NCI-H2196 (cell line): Measurements from ENCODE around the gene CHRNA7.
"Not testable (repeated sequence)": the region's sequence is repeated elsewhere in the genome, so short reads cannot be mapped to it uniquely, and the experiment has no call there.

Source experiments
- DNase-seq: peaks from one replicate; lab custom pipeline; 2025; ENCODE audit not compliant: unreplicated experiment; lab: John Stamatoyannopoulos, UW

CHRNA7 gene

DNA sequence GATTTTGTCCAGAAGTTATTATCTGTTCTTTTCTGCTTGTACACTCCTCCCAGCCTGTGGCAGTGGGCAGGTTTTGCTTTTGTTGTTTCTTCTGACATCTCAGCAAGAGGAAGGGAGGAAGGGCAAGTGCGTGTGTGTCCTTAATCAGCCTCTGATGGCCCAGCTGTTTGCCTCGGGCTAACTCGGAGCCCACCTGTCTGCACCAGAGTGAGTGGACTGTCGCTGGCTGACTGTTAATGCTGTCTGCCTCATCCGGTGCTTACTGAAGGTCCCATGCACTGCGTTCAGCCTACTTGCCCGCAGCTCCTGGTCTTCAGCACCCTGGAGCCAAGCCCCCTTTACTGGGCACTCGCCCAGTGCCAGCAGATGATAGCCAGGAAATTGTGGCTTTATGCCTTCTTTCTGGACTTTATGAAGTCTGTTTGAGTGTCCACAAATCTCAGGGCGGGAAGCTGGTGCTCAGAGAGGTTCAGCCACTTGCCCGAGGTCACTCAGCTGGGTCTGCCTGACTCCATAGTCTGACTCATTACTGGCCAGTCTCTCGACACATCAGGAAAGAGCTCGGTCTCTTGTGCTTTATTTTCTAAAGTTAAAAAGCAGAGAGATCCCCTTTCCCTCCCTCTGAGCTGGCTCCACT is 89.5 kb downstream of the CHRNA7 start:
- no peak for DNase-seq

DNA sequence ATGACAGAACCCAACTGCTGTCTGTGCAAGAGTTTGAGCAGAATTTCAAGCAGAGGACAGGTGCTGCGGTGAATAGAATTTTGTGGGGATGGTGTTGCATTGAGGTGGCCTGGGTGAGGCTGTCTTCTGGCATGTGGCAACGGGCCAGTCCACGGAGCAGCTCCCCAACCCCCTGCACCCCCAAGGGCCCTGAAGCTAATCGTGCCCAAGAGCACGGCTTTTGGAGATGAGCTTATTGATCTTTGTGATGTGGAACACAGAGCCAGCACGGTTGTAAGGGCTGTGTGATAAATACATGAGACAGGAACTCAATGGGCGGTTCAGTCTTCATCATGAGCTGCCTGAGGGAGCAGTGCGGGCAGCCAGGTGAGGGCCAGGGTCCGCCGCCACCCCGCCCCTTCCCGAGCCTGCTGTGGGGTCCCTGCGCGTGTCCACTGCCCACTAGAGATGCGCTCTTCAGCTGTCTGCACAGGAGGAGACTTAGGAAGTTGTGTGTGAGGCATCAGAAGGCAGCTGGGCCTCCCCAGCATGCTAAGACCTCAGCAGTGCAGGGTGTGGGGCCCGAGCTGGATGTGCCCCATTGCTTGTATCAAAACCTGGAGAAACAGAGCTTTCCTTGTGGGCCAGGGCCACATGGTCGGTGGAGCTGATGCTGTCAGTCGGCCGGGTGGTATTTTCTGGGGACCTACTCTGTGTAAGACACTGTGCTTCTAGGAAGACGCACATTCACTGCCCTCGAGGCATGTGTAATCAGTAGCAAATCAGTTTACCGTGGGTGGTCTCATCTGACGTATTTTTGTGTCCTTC is 90.5 kb downstream of the CHRNA7 start:
- DNase-seq: no peak

DNA sequence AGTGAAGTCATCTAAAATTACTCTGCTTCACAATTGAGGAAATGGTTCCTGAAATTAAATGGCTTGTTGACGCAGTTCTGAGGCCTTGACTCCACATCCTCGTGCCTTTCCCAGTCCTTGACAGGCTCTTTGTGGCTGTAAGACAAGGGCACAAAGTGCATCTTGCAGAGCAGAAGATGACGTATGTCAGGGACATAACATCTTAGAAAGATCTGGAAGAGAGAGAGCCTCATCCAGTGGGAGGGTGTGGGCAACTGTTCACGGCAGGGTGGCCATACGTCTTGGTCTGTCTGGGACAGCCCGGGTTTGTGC is 91.0 kb downstream of the CHRNA7 start:
- DNase-seq: no peak

DNA sequence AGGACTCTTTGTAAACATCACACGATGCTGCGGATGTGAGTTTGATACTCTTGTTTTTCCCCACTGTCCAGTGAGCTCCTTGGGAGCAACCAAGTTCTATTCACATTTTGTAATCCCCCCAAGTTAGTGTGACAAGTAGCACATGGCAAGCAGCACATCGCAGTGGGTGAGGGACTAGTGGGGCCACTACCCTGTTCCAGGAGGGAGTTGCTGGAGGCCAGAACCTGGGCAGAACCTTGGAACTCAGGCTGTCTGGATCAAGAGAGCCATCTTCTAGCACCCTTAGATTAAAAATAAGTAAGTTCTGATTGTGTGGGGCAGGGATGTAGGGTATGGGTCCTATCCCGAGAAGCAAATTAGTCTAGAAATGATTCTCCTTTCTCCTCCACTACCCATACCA is 91.7 kb downstream of the CHRNA7 start:
- DNase-seq: no peak

DNA sequence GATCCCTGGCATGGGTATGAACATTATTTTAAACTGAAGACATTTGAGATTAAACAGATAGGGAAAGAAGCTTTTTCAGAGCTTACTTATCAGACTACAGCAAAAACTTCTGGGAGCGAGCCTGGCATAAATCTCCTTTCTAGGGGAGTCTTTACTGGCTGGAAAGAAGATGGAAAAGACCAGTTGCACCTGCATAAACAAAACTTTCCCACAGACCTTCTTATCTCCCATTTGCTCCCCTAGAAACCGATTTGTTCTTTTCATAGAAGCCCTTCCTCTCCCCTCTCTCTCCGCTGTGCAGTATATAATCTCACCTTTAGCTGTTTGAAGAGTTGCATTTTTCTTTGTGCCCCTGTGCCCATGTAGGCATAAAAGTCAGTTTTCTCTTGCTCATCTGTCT is 93.2 kb downstream of the CHRNA7 start:
- no peak for DNase-seq

DNA sequence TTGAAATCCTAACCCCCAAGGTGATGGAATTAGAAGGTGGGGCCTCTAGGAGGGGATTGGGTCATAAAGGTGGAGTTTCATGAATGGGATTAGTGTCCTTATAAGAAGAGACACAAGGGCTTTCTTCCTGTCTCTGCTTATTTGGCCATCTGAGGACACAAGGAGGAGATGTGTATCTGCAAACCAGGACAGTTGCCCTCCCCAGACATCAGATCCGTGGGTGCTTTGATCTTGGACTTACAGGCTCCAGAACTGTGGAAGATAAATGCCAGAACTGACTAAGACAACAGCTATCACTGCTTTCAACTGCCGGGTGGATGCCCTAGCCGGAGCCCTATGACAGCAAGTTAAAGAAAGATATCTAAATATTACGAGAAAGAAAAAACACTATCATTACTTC is 94.4 kb downstream of the CHRNA7 start:
- no peak for DNase-seq

DNA sequence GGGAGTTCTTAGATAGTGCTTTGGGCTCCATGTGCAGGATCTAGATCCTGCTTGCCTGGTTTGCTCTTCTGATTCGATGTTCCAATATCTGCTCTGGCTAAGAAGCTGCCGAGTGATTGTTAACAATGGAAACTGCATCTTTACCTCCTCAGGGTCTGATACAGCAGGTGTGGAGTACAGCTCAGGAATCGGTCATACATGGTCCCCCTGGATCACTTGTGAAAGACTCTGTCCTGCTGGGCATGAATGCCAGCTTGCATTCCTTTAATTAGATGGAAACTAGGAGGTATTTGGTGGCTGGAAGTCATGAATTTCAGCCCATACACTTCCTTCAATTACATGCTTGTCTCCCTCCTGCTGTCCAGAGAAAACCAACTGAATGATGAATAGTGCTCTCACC is 95.3 kb downstream of the CHRNA7 start:
- no peak for DNase-seq

DNA sequence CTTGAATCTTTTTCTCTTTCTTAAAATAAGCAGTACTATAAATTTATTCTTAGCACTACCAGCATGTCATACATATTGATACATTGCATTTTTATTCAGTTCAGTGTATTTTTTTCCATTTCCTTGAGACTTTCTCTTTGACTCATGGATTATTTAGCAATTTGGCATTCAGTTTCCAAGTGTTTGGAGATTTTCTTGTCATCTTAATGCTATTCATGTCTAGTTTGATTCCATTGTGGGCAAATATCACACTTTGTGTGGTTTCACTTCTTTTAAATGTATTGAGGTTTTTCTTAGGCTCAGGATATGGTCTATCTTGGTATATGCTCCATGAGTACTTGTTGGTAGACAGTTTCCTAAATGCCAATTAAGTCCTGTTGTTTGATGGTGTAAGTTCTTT is 99.5 kb downstream of the CHRNA7 start:
- no peak for DNase-seq

DNA sequence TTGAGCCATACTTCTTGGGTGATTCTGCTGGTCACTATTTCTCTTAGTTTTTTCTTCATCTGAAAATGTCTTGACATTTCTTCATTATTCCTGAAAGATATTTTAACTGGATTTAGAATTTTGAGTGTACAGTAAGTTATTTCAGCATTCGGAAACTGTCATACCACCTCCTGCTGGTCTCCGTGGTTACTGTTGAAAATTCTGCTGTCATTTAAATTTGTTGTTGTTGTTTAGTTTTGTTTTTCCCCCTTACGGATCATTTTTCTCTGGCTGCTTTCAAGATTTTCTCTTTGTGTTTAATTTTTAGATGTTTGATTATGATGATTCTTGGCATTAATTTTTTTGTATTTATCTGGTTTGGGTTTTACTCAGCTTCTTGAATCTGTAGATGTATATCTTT is 100.5 kb downstream of the CHRNA7 start:
- no peak for DNase-seq

DNA sequence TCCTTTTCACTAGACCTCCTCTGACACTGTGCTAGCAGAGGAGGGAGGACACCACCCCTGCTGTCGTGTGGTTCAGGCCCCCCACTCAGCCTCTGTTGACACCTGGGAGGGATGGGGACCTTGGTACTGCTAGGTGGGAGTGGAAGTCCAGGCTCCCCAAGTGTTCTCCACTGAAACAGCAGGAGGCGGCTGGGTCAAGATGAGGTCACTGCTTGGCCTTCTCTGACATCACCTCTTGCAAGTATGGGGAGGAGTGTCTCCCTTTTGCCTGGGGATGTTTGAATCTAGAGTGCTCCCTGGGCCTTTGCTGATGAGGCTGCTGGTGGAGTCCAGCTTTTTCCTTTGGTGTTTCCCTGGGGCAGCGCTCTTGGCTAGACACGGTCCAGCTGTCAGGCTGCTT is 101.5 kb downstream of the CHRNA7 start:
- no peak for DNase-seq

DNA sequence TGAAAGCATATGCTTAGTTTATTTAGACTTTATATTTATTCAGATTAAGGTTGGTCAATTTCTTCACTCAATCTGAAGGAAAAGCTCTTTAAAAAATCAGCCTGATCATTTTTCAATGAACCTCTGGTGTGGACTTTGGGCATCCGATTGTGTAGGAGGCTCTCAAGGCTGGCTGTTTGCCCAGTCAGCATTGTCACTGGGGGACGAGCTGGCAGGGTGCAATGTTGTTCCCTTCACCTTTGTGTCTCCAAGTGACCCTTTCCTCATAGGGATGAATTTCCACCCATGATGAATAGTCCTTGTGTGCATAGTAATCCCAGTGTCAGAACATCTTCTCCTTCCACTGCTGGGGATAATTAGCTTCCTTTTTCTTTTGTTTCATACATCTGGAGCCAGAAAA is 102.5 kb downstream of the CHRNA7 start:
- no peak for DNase-seq

DNA sequence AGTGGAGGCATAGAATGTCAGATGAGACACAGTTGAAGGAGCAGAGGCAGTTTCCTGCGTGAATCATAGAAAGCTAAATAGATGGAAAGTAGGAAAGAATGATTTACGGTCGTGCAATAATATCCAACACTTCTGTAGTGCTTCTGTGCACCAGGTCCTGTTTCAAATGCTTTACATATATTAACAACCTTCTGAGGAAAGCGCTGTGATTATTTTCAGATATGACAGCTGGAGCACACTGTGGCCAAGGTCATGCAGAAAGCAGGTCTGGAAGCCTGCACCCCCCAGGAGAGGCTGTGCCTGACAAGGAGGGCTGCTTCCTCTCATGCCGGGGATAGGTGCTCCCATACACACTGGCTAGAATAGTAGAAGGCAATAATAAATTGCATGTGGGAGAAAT is 104.5 kb downstream of the CHRNA7 start:
- DNase-seq: no peak

DNA sequence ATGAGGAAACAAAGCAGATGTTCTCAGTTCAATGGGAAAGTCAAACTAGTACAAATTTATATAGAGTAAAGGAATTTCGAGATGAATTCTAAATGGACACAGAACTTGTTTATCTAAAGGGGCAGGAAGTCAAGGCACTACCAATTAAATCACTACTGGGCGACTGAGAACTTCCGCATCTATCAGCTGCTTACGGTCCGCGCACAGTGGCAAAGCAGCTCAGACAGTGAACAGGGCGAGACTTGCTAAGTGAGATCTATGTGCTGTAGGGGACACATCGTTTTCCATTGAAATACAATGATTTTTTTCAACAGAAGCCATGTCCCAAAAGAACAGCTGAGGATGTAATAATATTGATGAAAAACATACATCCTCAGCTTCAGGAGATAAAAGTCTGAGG is 105.0 kb downstream of the CHRNA7 start:
- no peak for DNase-seq

DNA sequence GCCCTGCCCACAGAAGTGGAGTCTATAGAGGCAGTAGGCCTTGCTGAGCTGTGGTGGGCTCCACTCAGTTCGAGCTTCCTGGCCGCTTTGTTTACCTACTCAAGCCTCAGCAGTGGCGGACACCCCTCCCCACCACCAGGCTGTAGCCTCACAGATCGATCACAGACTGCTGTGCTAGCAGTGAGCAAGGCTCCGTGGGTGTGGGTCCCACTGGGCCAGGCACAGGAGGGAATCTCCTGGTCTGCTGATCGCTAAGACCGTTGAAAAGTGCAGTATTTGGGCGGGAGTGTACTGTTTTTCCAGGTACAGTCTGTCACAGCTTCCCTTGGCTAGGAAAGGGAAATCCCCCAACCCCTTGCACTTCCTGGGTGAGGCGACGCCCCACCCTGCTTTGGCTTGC is 115.2 kb downstream of the CHRNA7 start:
- not testable (repeated sequence) for DNase-seq

DNA sequence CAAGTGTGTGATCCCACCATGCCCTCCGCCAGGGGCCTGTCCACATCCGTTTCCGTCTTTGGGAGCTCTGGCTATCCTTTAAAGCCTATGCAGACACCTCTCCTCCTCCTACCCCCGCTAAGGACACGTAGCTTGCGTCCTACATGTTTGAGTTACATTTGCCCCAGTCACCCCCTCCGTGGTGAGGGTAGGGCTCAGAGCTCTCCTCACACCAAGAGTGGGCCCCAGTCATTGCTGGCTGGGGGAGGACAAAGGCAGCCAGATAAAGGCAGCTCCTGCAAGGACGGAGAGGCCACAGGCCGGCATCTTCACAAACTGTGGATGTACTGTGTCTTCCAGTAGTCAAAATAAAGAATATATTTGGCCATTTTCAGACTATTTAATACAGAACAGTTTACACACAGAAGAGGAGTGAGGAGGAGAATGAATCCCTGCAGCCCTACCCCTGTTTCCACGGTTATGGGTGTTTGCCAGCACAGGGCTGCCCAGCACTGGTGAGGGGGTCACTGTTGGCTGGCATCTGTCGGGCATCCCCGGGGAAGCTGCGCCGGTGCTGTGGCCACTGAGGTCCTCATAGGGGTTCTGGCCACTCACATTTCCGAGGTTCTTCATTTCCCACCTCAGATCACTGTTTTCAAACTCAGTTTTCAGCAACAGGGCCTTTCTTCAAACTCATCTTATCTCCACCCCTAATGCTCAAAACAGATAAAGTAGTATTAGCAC is 118.7 kb downstream of the CHRNA7 start:
- DNase-seq: no peak

DNA sequence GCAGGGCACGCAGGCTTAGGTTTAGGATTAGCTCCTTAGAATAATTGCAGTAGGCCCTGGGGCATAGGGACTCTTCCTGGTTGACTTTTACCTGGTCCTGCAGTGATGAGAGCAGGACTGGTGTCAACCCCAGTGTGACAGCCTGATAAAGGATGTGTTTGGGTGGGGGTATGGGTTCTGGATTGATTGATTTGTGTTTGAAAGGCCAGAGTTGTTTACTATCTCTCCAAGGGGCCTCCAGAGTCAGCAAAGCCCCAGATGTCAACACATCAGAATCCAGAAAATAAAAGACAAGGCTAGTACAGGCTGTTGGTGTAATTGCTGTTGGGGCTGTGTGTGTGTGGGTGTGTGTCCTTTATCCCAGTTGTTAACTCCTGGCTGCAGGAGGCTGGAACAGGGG is 122.3 kb downstream of the CHRNA7 start:
- DNase-seq: no peak

DNA sequence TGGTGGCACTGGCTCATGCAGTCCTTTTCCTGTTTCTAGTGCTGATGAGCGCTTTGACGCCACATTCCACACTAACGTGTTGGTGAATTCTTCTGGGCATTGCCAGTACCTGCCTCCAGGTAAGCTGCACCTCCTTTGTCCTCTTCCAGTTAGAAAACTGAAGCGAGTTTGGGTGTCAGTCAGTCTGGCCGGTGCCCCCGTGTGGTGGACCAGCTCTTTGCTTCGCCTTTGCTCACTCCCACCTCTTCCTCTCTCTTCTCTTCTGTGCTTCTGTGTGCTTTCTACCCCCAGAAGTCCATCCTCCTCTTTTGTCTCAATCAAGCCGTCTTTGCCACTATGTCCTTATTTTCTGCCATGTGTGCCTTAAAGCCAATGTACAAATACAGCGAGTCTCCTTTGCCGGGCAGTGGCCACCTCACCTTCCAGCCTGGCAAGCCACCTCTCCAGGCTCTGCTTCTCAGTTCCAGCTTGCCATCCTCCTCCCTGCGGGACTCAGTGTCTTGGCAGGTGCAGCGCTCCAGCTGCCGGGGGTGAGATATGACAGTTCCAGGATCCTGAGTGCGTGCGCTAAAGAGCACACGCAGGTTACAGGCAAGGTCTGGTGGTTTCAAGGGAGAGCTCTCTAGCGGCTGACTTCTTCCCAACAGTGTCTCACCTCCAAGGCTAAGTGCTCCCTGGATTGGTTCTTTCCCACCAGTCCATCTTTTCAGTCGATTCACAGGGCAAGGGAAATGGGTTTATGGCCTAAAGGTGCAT is 123.7 kb downstream of the CHRNA7 start:
- not testable (repeated sequence) for DNase-seq

DNA sequence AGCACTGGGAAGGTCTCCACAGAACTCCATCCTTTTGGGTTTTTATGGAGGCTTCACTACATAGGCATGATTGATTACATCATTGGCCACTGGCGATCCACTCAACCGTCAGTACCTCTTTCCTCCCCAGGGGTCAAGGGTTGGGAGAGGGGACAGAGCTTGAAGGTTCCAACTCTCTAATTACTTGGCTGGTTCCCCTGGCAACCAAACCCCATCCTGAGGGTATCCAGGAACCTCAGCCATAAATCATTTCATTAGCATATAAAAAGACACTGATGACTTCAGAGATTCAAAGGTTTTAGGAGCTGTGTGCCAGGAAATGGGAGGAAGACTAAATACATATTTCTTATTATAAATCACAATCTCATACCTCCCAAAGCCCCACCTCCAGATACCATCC is 131.8 kb downstream of the CHRNA7 start:
- not testable (repeated sequence) for DNase-seq

DNA sequence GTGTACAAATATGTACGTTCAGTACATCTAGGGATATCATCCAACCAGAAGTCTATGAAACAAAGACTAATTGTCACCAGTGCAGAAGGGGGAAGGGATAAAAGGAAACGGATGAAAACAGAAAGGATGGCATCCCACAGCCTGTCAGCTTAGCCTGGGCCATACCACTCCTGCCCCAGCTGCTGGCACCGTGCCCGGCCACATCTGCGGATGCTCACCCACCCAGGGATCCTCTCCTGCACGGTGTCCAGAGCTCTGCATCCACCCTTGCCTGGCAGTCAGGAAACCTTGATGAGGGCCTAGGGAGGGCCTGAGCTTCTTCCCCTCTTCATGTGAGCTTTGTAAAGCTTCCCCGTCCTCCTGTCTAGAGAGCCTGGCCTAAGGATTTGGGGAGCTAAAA is 133.8 kb downstream of the CHRNA7 start:
- DNase-seq: not testable (repeated sequence)

DNA sequence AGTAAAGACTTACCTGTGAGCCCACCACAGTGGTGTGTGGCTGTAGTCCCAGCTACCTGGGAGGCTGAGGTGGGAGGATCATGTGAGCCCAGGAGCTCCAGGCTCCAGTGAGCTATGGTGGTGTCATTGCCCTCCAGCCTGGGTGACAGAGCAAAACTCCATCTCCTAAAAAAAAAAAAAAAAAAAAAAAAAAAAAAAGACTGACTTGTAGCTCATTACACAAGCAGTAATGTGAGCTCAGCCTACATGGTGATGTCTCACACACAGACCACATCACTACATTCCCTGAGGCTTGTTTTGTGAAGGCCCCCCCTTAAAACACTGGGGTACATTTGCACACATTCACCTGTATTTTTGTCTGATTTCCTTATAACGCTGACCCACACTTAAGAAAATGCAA is 134.4 kb downstream of the CHRNA7 start:
- DNase-seq: not testable (repeated sequence)

DNA sequence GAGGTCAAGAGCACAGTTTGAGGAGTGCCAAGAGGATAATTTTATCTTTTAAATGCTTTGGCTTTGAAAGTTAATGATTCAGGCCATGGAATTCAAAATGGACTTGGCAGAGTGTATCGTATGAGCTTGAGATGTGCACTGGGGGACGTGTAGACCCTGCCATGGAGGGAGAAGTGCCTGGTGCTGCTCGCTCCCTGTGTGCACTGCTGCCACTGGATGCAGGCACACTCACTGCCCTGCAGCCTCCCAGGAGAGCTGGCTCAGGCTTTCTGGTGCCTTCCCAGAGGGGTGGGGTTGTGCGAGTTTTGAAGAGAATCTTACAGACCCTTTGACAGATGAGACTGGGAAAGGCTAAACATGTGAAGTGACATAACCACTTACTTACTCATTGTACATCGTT is 135.5 kb downstream of the CHRNA7 start:
- DNase-seq: not testable (repeated sequence)

DNA sequence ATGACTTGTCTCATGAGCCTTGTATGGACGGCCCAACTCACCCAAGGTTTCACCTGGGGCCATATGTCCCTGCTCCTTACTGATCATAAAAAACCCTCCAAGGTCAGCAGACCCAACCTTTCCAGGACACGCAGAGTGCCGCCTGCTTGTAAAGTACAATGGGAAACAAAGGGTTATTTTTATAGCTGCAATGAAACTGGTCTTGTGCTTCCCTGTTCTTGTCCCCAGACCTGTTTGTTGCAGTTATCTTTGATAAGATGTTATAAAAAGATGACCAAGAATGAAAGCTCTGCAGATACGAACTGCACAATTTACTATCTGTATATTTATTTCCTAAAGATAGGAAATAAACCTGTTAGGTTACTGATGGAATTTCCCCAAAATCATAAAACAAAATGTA is 136.0 kb downstream of the CHRNA7 start:
- not testable (repeated sequence) for DNase-seq
